ENCODE results near the gene UTP18. TPM values are rescaled to one million over a fixed set of nuclear protein-coding genes. Genes with fewer than 3 reads are reported as not detected.

The UTP18 gene
- total and polyA plus RNA-seq, 10 of the 15 experiments (the other 5 are each of a cell fraction or from before 2014, with no cell fraction given), result 31.0 to 111 (median 58.8) TPM

- no peak for TF ChIP-seq ZNF592 (IDR thresholded peaks at IDR 0.05)
- TF ChIP-seq KAT2A (conservative IDR thresholded peaks at IDR 0.05; ENCODE audit: control insufficient read depth, low read depth, low read length), result no peak
- TF ChIP-seq SPI1 (IDR thresholded peaks at IDR 0.05; ENCODE audit: borderline replicate concordance, insufficient read depth, low read depth, low read length), result no peak
- TF ChIP-seq EED (IDR thresholded peaks at IDR 0.05; ENCODE audit: low read depth), result no peak
- no peak for TF ChIP-seq ZZZ3 (IDR thresholded peaks at IDR 0.05; ENCODE audit: control insufficient read depth, insufficient read length, low read depth)
- no peak for TF ChIP-seq ZNF24 (IDR thresholded peaks at IDR 0.05)
- no peak for TF ChIP-seq ATF2 (IDR thresholded peaks at IDR 0.05; ENCODE audit: low read length)
- TF ChIP-seq NR2C1 (IDR thresholded peaks at IDR 0.05), result no peak
- no peak for TF ChIP-seq SUPT20H (IDR thresholded peaks at IDR 0.05; ENCODE audit: borderline replicate concordance, control insufficient read depth, low read depth, low read length)
- no peak for TF ChIP-seq YBX1 (IDR thresholded peaks at IDR 0.05)
Observed at GRCh38 chr17:51346218-51346982, 86.1 kb downstream of the UTP18 start (continued).

Other genes with a start within 250 kb of the UTP18 start
- gene SPAG9, start 139.7 kb upstream of the UTP18 start, total RNA-seq (2014; rRNA removed), result 27.6 and 31.7 TPM in 2 replicates
- 42.0 and 44.9 TPM in 2 replicates for gene SPAG9, start 139.7 kb upstream of the UTP18 start, total RNA-seq (2014; rRNA removed; fragmentation: Illumina TruSeq; extraction: Trizol)
- 33.2 and 35.0 TPM in 2 replicates for gene SPAG9, start 139.7 kb upstream of the UTP18 start, total RNA-seq (2021)
- 40.9 and 57.0 TPM in 2 replicates for gene SPAG9, start 139.7 kb upstream of the UTP18 start, polyA plus RNA-seq (2011; rRNA removed)
- 34.6 and 41.4 TPM in 2 replicates for gene SPAG9, start 139.7 kb upstream of the UTP18 start, polyA plus RNA-seq (2014; fragmentation: Illumina TruSeq; extraction: Trizol)
- 1 to 10 TPM; 6.6 to 6.8 TPM for gene SPAG9, start 139.7 kb upstream of the UTP18 start, polyA plus RNA-seq (2014; fragmentation: Nextera tagmentation; extraction: Ambion mirVana)
- gene SPAG9, start 139.7 kb upstream of the UTP18 start, polyA plus RNA-seq (2014; rRNA removed), result 20.3 and 22.2 TPM in 2 replicates
- gene SPAG9, start 139.7 kb upstream of the UTP18 start, polyA plus RNA-seq (2016; fragmentation: Nextera tagmentation; extraction: Ambion mirVana), result 10 to 100 TPM; 12.4 to 13.3 TPM
- 273 and 276 TPM in 2 replicates for gene NME1, start 107.0 kb upstream of the UTP18 start, total RNA-seq (2014; rRNA removed)
- gene NME1, start 107.0 kb upstream of the UTP18 start, total RNA-seq (2014; rRNA removed; fragmentation: Illumina TruSeq; extraction: Trizol), result 297 and 328 TPM in 2 replicates
- 327 and 332 TPM in 2 replicates for gene NME1, start 107.0 kb upstream of the UTP18 start, total RNA-seq (2021)
- gene NME1, start 107.0 kb upstream of the UTP18 start, polyA plus RNA-seq (2011; rRNA removed), result 389 and 480 TPM in 2 replicates
- 344 and 430 TPM in 2 replicates for gene NME1, start 107.0 kb upstream of the UTP18 start, polyA plus RNA-seq (2014; fragmentation: Illumina TruSeq; extraction: Trizol)
- gene NME1, start 107.0 kb upstream of the UTP18 start, polyA plus RNA-seq (2014; fragmentation: Nextera tagmentation; extraction: Ambion mirVana), result 1,000 to 10,000 TPM; 1,138 to 1,362 TPM
- gene NME1, start 107.0 kb upstream of the UTP18 start, polyA plus RNA-seq (2014; rRNA removed), result 392 and 402 TPM in 2 replicates
- 100 to 1,000 TPM; 731 to 794 TPM for gene NME1, start 107.0 kb upstream of the UTP18 start, polyA plus RNA-seq (2016; fragmentation: Nextera tagmentation; extraction: Ambion mirVana)
- 583 and 663 TPM in 2 replicates for gene NME2, start 94.1 kb upstream of the UTP18 start, total RNA-seq (2014; rRNA removed)
- 555 and 589 TPM in 2 replicates for gene NME2, start 94.1 kb upstream of the UTP18 start, total RNA-seq (2014; rRNA removed; fragmentation: Illumina TruSeq; extraction: Trizol)
- gene NME2, start 94.1 kb upstream of the UTP18 start, total RNA-seq (2021), result 781 and 785 TPM in 2 replicates
- gene NME2, start 94.1 kb upstream of the UTP18 start, polyA plus RNA-seq (2011; rRNA removed), result 730 and 787 TPM in 2 replicates
- 467 and 525 TPM in 2 replicates for gene NME2, start 94.1 kb upstream of the UTP18 start, polyA plus RNA-seq (2014; fragmentation: Illumina TruSeq; extraction: Trizol)
- 100 to 1,000 TPM; 497 to 881 TPM for gene NME2, start 94.1 kb upstream of the UTP18 start, polyA plus RNA-seq (2014; fragmentation: Nextera tagmentation; extraction: Ambion mirVana)
- gene NME2, start 94.1 kb upstream of the UTP18 start, polyA plus RNA-seq (2014; rRNA removed), result 986 and 1,114 TPM in 2 replicates
- 1,000 to 10,000 TPM; 1,003 to 1,030 TPM for gene NME2, start 94.1 kb upstream of the UTP18 start, polyA plus RNA-seq (2016; fragmentation: Nextera tagmentation; extraction: Ambion mirVana)
- 10.8 and 11.7 TPM in 2 replicates for gene MBTD1, start 497 bp upstream of the UTP18 start, total RNA-seq (2014; rRNA removed)
- 10.0 and 12.6 TPM in 2 replicates for gene MBTD1, start 497 bp upstream of the UTP18 start, total RNA-seq (2014; rRNA removed; fragmentation: Illumina TruSeq; extraction: Trizol)
- gene MBTD1, start 497 bp upstream of the UTP18 start, total RNA-seq (2021), result 9.8 and 10.5 TPM in 2 replicates
- 16.7 and 26.3 TPM in 2 replicates for gene MBTD1, start 497 bp upstream of the UTP18 start, polyA plus RNA-seq (2011; rRNA removed)
- gene MBTD1, start 497 bp upstream of the UTP18 start, polyA plus RNA-seq (2014; fragmentation: Illumina TruSeq; extraction: Trizol), result 10.5 and 15.5 TPM in 2 replicates
- 1 to 10 TPM; 1.3 to 2.0 TPM for gene MBTD1, start 497 bp upstream of the UTP18 start, polyA plus RNA-seq (2014; fragmentation: Nextera tagmentation; extraction: Ambion mirVana)
- 7.5 and 9.0 TPM in 2 replicates for gene MBTD1, start 497 bp upstream of the UTP18 start, polyA plus RNA-seq (2014; rRNA removed)
- 1 to 10 TPM; 2.8 to 3.5 TPM for gene MBTD1, start 497 bp upstream of the UTP18 start, polyA plus RNA-seq (2016; fragmentation: Nextera tagmentation; extraction: Ambion mirVana)

Data from GM12878 (cell line).